Calu3 (cell line): ENCODE results near the gene MAT1A. TPM values are rescaled to one million over a fixed set of nuclear protein-coding genes. Genes with fewer than 3 reads are reported as not detected.

ENCODE experiments used
- BruUV-seq: library from RNA; stranded (reverse); fragments of 400-500 nt; replicated peaks from 2 replicates; lab custom pipeline; 2021; lab: Mats Ljungman, UMichigan
- CTCF ChIA-PET: fragments of 300-600 bp; sonication (Branson Sonifier 250); formaldehyde crosslinking; loops from one replicate; lab custom pipeline; 2022; ENCODE audit warnings: antibody characterized with exemption; lab: Charles Lee
- DNase-seq: peaks from one replicate; pipeline ENCODE4 v3.0.0; 2022
- H3K27ac Mint-ChIP-seq: one replicate; pipeline ENCODE4 v1.8.0; 2022; ENCODE audit warnings: mixed read lengths; ENCODE audit not compliant: unreplicated experiment
- H3K27me3 Mint-ChIP-seq: one replicate; pipeline ENCODE4 v1.8.0; 2022; ENCODE audit warnings: mixed read lengths; ENCODE audit not compliant: unreplicated experiment
- H3K36me3 Mint-ChIP-seq: one replicate; pipeline ENCODE4 v1.8.0; 2022; ENCODE audit warnings: mild to moderate bottlenecking, moderate library complexity, mixed read lengths; ENCODE audit not compliant: insufficient read depth, unreplicated experiment
- H3K4me1 Mint-ChIP-seq: one replicate; pipeline ENCODE4 v1.8.0; 2022; ENCODE audit warnings: mild to moderate bottlenecking, low read depth, mixed read lengths; ENCODE audit not compliant: unreplicated experiment
- H3K4me3 Mint-ChIP-seq: one replicate; pipeline ENCODE4 v1.8.0; 2022; ENCODE audit warnings: mild to moderate bottlenecking, low read depth, moderate library complexity, mixed read lengths; ENCODE audit not compliant: unreplicated experiment
- H3K9me3 Mint-ChIP-seq: one replicate; pipeline ENCODE4 v1.8.0; 2022; ENCODE audit warnings: low read depth, mixed read lengths; ENCODE audit not compliant: unreplicated experiment
- intact Hi-C: fragments of 100-400 bp; cut with micrococcal nuclease; formaldehyde crosslinking; loops from one replicate; pipeline ENCODE4 v1.10.0; 2022; ENCODE audit not compliant: unreplicated experiment
- total RNA-seq: library from RNA; stranded (reverse); gene quantifications from 2 replicates; pipeline ENCODE4 v1.2.3, GENCODE V29; 2022
- TF ChIP-seq, protein P1 (sequence below): fragments of 200-600 bp; IDR thresholded peaks from one replicate; pipeline ENCODE4 v1.8.0; 2022; ENCODE audit warnings: antibody characterized with exemption; ENCODE audit not compliant: unreplicated experiment

The MAT1A gene
- total RNA-seq, 1 experiment from 2014 or later, result not detected

DNA sequence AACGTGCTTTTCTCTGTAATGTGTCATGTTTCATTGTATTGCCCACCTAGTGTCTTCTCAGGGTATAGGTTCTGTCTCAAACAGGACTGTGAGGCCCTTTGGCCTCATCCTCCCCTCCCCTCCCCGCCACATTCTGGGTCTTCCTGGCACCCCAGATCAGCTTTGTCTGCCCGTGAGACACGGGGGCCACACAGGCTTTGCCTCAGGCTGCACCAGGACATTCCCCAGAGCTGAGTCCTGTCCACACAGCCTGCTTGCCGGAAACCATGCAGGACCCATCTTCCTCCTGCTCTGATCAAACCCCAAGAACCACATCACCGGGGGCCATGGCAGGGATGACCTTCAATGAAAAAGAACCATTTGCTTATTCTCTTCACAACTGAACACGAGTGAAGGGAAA is 18.6 kb downstream of the MAT1A start:
- no peak overlapping the region for H3K27ac Mint-ChIP-seq
- H3K4me3 Mint-ChIP-seq, result no peak overlapping the region
- TF ChIP-seq, protein P1, sequence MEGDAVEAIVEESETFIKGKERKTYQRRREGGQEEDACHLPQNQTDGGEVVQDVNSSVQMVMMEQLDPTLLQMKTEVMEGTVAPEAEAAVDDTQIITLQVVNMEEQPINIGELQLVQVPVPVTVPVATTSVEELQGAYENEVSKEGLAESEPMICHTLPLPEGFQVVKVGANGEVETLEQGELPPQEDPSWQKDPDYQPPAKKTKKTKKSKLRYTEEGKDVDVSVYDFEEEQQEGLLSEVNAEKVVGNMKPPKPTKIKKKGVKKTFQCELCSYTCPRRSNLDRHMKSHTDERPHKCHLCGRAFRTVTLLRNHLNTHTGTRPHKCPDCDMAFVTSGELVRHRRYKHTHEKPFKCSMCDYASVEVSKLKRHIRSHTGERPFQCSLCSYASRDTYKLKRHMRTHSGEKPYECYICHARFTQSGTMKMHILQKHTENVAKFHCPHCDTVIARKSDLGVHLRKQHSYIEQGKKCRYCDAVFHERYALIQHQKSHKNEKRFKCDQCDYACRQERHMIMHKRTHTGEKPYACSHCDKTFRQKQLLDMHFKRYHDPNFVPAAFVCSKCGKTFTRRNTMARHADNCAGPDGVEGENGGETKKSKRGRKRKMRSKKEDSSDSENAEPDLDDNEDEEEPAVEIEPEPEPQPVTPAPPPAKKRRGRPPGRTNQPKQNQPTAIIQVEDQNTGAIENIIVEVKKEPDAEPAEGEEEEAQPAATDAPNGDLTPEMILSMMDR, result no peak
- no peak for DNase-seq
- intact Hi-C loops, result no loop called here
- BruUV-seq, result no TSS peak
- no peaks in the 10 kb centered on the region for H3K4me1 Mint-ChIP-seq
- no peaks in the 10 kb centered on the region for H3K36me3 Mint-ChIP-seq
- H3K27me3 Mint-ChIP-seq, result peaks cover 40% of the 10 kb centered on the region
- CTCF ChIA-PET, result no interaction called here
- peaks cover 3% of the 10 kb centered on the region for H3K9me3 Mint-ChIP-seq

DNA sequence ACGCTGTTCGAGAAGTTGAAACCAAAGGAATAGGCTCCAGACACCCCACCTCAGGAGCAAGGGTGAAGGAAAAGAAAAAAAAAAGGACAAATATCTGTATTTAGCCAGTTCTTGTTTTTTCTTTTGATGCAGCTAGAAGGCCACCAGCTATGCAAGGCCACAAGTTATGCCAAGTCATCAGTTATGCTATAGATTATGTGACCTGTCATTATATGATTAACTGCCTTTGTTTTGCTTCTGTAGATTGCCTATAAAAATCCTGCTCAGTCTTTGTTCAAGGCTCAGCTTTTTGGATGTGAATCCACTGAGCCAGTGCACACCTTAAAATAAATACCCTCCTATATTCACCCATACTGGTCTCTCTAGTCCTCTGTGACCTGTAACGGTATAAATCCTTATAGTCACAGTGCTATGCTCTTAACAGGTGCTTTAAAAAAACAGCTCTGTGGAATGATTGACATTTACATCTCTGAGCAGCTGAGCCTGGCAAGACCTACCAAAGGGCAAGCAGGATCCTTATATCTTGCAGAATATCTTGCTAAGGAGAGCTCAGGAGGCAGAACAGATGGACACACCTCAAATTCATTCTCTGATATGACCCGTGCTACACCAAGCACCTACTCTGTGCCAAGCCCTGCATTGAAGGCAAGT is 20.4 kb downstream of the MAT1A start:
- Mint-ChIP-seq H3K36me3 (no peaks in the 10 kb centered on the region), H3K9me3 (peaks cover 3% of the 10 kb centered on the region)

DNA sequence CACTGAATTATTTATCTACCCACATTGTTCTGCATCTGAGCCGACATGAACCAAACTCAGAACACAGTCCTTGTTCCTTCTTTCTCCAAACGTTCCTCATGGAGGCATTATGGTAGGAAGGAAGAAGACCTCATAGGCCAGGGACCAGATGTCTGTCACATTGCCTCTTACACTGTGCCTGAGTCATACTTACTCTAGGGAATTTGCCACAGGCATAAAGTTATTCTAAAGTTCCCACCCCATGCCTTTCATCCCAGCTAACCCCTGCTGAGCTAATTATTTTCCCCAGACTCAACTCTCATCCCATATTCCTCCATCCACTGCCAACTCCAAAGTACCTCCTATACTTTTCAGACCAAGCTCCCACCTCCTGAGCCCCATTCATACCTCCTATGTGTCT is 21.2 kb downstream of the MAT1A start:
- no peak for DNase-seq
- Mint-ChIP-seq H3K27ac (no peak overlapping the region), H3K4me1 (no peaks in the 10 kb centered on the region), H3K27me3 (peaks cover 66% of the 10 kb centered on the region), H3K4me3 (no peak overlapping the region), H3K36me3 (no peaks in the 10 kb centered on the region), H3K9me3 (peaks cover 3% of the 10 kb centered on the region)
- intact Hi-C loops, result loop anchor here (10.0 kb wide), 1 partner anchor 267 kb away; the partner anchor contains the start of gene SH2D4B
- CTCF ChIA-PET, result no interaction called here
- no TSS peak for BruUV-seq
- TF ChIP-seq, protein P1, result no peak

More for the DNA sequence above, 20.4 kb downstream of the MAT1A start:
- no peaks in the 10 kb centered on the region for H3K4me1 Mint-ChIP-seq
- DNase-seq, result no peak
- TF ChIP-seq, protein P1, result no peak
- H3K27me3 Mint-ChIP-seq, result peaks cover 58% of the 10 kb centered on the region
- BruUV-seq, result no TSS peak
- CTCF ChIA-PET, result interaction anchor here (1.4 kb wide), 1 partner anchor 8 kb away, joined by 3 read pairs; no protein-coding TSS in a partner anchor
- H3K4me3 Mint-ChIP-seq, result no peak overlapping the region
- intact Hi-C loops, result loop anchor here (10.0 kb wide), 1 partner anchor 266 kb away; the partner anchor contains the start of gene SH2D4B
- H3K27ac Mint-ChIP-seq, result no peak overlapping the region

- Mint-ChIP-seq H3K36me3 (no peaks in the 10 kb centered on the region), H3K4me3 (no peak overlapping the region), H3K9me3 (peaks cover 6% of the 10 kb centered on the region), H3K4me1 (no peaks in the 10 kb centered on the region), H3K27me3 (peaks cover 79% of the 10 kb centered on the region), H3K27ac (no peak overlapping the region)
- TF ChIP-seq, protein P1, result no peak
- DNase-seq, result no peak
- CTCF ChIA-PET, result no interaction called here
- no TSS peak for BruUV-seq
- intact Hi-C loops, result loop anchor here (10.0 kb wide), 1 partner anchor 268 kb away; the partner anchor contains the start of gene SH2D4B
Observed at GRCh38 chr10:80266513-80266863, 23.0 kb downstream of the MAT1A start.
